Activated T-cell treated with anti-CD3 and anti-CD28 coated beads, Interleukin-2, amount 50 U/mL, for 1 hour (primary cell): Measurements from ENCODE around the gene CAMSAP1.

Experiments
- DNase-seq: peaks from one replicate; pipeline ENCODE4 v3.0.0-alpha.2; 2020

Gene CAMSAP1

DNA sequence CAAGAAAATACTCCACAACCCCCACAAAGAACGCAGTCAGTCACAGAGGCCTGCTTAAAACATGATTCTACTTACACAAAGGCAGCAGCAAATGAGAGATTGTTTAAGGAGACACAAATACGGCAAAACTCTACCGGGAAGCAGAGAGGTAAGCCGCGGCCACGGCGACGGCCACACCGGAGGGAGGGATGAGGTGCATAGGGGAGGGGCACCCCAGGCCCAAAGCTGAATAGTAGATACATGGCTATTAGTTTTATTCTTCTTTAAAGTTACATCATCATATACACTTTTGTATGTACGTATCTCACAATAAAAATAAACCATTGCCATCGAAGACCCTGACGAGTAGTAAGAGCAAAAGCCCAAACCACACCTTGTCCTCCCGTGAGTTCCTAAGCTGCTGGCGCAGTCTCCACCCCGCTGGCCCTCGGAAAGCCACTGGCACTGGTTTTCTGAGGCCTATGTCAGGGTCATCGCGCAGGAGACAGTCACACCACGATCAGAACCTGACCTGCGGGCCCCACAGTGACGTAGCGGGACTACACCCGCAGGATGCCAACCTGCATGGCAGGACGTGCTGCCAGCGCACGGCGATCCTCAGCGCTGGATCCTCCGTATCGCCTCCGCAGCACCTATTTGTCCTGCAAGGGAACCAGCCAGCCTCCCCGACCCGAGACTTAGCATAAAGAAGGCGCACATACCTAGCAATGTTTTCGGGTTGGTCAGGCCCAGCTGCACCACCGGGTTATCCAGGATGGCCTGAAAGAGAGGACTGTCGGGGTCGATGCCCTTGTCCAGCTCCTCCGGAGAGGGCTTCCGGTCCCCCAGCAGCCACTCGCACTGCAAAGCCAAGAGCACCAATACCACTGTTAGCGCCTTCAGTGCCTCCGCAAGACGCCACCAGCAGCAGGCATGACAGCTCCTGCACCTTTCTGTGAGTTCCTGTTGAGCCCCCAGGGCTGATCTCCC is 30.5 kb upstream of the CAMSAP1 start:
- no peak for DNase-seq

DNA sequence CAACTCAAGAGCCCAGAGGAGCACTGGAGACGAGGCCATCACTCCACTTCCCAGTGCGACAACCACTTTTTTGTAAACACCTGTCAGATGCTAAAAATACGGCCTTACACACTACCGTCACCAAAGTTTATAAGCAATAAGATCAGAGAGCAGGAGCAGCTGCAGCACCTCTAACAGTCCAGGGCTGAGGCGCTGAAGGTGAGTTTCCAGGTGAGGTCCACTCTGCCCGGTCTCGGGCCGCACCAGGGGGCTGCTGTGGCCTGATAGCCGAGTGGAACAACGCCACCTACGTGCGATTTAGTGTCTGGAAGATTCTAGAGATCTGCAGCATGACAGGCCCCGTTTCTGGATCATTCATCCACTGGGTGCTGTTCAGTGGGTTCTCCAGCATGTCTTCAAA is 25.8 kb upstream of the CAMSAP1 start:
- DNase-seq: no peak

DNA sequence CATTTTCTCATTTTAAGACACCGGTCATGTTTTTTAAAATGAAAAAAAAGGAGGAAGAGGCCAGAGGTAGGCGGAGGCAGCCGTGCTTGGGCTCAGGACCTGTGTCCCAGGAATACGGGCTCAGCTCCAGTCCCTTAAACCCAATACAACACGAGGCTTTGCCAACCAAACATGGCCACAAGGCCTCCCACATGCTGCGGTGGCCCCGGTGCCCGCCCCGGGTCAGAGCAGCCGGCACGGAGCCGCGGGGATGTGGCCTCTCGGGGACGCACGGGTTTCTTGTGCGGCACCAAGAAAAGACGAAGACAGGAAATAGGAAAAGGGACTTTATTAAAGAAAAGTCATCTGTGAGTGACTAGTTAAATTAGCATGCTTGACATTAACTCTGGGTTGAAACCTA is 25.3 kb upstream of the CAMSAP1 start:
- no peak for DNase-seq

DNA sequence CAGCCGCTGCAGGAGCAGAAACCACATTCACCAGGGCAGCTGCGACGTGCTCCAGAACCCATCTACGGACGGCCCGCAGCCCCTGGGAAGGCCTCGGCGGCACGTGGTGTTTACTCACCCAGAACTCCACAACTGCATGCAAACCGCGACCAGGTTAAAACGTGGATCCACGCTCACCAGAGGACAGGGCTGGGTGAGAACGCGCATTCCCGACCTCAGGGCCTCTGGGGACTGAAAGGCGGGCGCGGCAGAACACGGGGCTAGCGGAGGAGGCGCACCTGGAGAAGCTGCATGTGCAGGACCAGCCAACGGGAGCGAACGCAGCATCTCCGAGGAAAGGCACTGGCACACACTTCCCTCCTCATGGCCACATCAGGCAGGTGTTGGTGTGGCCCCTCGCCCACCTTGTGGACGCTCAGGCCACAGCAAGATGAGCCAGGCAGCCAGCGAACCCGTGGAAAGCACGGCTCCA is 24.0 kb upstream of the CAMSAP1 start:
- no peak for DNase-seq

DNA sequence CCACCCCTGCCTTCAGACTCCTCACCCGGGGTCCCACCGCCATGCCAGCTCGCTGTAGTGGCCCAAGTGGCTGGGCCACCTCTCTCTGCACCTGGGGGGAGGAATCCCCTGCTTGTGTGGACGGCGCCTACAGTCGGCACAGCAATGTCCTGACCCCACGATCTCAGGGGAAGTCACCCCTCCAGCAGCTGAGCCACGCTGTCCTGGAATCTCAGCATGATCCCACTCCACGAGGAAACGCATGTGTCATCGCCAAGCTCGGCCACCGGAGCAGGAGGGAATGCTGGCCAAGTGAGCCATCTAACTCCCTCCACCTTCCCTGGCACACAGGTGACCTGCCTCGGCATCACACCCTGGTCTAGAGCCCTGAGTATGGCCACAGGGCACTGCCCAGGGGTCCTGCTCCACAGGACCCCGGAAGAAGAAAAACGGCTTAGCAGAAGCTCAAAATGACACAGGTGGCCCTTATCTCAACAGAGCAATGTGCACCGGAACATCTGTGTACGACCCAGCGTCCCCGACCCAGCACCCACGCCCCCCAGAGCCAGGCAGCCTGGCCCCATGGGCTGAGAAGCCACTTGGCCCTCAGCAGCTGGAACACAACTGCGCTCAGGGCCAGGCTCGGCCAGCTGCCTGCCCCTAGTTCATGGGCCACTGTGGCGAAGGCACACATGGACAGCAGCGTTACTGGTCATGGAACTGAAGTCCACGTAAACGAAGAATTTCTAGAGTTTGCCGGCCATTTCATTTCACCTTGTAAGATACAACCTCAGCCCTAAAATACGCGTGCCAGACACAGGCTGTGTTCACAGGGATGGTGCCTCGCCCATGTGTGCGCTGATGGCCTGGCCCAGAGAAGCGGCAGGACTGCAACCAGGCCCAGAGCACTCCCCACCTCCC is 23.4 kb upstream of the CAMSAP1 start:
- no peak for DNase-seq

DNA sequence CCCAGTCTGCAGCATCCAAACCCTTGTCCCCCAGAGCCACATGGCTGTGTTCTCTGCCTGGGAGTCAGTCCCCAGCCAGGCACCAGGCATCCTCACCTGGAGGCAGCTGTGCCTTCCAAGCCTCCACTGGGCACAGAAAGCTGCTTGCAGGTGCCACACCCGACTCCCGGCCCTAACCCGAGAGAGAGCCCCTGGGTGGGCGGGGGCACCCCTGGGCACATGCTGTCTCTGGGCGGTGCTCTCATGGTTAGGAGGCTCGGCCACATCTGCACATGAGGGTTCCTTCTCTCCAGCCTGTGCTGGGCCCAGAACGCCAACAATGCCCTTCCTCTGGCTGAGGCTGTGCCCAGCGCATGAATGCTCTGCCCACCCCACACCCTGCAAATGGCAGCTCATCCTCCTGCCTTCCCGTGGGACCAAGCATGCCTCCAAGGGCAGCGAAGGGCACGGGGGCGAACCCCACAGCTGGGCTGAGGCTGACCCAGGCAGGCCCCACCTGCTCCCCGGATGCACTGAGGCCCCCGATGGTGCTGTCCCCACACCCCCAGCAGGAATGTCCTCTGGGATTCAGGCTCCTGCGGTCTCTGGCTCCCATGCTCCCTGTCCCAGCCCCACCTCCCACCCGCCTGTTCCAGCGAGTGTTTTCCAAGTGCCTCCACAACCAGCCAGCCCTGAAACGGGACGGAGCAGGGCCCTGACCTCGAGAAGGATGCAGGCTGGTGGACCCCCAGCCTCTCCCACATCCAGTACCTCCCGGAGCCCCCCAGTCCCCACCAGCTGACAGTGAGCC is 22.5 kb upstream of the CAMSAP1 start:
- DNase-seq: no peak

DNA sequence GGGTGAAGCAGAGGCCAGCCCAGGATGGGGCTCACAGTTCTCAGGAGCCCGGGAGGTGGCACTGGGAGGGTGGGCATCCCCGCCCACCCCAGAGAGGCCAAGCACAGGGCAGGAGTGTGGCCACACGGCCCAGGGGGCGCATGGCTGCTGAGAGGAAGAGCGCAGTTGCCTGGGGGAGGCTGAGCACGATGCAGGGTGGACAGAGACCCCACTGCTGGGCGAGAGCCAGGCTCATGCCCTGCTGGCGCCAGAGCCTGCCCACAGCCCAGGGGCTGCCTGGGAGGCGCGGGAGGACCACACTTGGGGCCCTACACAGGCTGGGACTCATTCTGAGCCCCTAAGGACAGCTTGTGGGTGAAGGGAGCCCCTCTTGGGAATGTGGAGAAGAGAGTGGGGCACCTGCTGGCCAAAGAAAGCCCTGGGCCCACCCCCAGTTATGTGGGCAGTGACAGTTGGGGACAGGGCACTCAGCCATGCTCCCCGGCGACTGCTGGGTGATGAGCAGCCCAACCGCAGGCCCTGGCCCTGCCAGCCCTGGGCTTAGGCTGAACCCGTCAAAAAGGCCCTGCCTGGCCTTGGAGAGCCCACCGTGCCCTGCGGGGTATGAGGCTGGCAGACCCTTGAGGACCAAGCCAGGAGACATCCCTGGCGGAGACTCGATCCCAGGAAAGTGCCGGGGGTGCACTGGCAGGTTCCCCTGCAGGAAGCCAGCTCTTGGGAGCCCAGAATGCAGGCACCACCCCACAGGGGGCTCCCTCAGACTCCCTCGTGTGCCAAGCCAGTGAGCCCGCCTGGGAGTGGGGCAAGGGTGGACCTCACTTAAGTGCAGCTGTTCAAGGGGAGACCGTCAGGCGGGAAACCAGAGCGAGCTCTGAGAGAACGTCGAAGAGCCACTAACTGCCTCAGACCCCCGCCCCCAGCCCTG is 21.6 kb upstream of the CAMSAP1 start:
- no peak for DNase-seq

DNA sequence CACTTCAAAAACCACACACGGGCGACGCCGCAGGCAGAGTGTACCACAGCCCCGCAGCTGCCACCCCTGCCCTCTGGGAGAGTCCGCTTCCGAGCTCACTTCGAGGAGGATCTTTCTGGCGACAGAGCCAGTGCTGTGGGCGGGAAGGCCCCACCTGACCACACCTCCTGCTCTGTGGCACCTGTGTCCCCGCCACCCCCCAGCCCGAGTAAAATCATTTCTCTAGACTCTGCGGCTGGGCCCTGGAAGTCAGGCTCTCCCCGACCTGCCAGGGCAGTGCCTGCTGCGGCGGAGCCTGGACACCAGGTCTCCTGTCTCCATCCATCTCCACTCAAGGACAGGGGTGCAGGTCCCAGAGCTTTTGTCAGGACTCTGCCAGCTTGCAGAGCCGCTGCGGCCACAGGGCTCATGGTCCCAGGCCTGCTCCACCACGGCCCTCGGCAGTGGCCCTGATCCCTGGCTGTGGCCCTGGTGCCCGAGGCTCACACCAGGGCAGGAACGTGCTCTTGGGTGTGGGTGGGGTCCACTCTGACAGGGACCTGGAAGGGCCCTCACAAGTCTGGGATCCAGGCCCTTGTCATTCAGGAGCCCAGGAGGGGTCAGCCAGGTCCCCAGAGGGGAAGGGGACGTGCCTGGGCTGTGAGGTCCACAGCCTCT is 20.9 kb upstream of the CAMSAP1 start:
- no peak for DNase-seq

DNA sequence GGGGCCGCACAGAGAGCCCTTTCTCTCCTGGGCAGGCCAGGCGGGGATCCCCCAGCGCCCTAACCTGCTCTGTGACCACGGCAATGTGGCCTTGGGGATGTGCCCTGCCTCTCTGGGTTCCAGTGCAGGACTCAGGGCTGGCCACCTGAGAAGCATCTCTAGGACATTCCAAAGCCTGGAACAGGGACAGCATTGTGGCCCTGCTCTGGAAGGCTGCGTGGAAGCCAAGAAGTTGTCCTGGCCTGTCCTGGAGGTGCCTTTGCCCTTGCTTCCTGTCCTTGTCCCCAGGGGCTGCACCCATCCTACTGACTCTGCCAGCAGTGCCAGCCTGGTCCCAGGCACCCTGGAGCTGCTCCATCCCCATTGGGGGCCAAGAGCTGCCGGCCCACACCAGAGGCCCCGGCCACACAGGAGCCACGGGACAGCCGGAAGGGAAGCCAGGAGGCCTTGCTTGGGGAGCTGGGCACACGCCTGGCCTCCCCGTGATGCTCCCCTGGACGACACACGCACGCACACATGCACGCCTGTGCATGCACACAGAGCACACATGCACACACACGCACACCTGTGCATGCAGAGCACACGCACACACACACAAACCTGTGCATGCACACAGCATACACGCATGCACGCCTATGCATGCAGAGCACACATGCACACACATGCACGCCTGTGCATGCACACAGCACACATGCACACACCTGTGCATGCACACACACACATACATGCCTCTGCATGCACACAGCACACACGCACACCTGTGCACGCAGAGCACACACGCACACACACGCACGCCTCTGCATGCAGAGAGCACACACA is 20.1 kb upstream of the CAMSAP1 start:
- no peak for DNase-seq

DNA sequence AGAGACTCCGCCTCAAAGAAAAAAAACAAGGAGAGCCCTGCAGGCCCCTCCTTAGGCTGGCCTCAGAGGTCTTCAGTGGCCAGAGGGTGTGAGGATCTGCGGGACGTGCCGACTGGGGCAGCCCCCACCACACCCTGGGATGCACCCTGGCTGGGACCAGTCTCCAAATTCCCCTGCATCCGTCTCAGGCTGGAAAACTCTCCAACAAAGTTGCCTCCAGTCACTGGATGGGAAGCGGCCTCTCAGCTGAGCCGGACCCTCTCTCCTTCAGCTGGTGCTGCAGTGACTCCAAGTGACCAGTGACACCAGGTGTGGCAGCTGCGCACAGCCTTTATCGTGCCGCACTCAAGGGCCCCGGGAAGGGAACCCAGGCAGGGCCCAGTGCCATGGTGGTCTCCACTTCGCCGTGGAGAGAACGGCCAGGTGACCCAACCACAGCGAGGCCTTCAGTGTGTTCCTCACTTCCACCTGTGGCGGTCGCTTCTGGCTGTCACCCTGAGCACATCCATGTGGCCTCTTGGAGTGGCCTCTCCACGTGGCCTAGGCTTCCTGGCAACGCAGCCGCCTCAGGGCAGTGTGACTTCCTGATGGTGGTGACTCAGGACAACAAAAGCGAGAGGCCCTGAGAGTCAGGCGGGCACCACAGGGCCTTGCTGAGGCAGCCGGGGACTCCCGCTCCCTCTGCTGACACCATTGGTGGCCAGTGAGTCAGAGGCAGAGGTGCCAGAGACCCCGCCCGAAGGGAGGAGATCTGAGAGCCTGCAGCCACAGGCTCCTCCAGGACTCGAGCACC is 19.3 kb upstream of the CAMSAP1 start:
- no peak for DNase-seq

DNA sequence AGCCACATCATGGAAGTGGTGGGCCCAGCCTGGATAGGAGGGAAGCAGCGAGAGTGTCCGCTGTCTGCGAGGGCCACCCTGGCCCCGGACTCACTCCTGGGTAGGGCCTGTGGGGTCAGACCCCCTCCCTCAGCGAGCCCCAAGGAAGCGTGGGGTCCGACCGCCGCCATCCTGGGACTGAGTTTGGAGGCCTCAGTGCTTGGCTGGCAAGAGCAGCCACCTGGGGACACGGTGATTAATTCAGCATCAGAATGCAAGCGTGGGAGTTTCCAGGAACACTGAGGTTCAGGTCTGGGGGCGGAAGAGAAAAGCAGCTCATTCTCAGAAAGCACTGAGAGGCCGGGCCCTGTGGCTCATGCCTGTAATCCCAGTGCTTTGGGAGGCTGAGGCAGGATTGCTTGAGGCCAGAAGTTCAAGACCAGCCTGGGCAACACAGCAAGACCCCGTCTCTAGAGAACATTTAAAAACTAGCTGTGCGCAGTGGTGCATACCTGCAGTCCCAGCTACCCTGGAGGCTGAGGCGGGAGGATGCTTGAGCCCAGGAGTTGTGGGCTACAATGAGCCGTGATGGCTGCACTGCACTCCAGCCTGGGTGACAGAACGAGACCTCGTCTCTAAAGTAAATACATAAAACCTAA is 18.3 kb upstream of the CAMSAP1 start:
- no peak for DNase-seq

DNA sequence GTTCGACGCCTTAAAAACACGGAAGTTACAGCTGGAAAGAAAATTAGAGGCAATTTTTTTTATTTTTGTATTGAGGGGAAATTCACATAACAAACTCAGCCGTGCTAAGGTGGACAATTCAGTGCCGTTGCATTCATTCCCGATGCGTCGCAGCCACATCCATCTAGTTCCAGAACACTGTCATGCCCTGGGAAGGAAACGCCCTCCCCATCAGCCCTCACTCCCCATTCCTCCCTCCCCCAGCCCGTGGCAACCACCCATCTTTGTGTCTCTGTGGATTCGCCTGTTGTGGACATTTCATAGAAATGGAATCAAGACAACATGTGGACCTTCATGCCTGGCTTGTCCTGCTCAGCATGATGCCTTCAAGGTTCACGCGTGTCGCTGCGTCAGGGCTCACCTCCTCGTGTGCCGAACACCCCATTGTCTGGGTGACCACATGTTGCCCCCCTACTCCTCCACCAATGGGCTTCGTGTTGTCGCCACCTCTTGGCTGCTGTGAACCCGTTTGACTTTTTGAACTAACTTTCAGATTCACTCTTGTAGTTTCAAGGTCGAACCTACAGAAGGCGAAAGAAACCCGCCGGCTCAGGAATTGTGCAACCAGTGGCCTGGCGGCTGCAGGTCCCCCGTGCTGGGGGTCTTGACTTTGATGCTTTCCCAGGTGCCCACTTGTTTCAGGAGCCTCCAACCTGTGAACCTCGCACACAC is 17.4 kb upstream of the CAMSAP1 start:
- DNase-seq: no peak

DNA sequence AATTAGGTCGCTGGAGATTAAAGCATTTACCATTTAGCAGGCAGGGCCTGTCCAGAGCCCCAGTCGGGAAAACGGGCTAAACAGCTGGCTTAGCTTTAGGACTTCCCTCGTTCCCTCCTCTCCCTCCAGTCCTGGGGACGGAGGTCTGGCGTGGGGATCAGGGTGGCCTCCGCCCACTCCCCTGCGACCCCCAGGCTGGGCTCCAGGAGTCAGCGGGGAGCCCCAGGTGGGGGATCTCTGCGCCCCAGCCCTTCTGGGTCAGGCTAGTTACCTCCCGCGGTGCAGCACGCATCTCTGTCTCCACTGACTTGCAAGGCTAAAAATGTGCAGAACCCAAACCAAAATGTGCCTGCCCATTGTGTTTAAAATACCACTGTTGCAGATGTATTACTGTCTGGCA is 16.2 kb upstream of the CAMSAP1 start:
- DNase-seq: no peak

DNA sequence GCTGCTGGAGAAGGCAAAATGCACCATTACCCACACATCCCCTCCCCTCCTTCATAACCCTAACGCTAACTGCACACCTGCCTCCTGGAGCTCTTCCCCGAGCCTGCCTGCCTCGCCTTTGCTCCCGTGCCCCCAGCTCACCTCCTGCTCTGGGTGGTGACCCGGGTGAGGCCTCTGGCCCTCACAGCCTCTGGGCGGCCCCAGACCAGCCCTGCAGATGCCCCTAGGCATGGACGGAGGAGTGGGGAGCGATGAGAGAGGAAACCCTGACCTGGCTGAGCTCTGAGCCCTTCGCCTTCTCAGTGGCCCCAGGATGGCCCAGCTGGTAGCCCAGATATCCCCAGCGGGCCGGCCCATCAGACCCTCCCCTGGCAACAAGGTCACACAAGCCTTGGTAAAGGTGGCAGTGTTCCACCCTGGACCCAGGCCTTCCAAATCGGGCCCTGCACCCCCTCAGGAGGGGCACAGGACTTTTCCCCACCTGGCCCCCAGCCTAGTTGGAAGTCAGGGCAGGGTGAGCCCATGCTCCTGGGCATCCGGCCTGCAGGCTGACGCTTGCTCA is 14.5 kb upstream of the CAMSAP1 start:
- DNase-seq: no peak

DNA sequence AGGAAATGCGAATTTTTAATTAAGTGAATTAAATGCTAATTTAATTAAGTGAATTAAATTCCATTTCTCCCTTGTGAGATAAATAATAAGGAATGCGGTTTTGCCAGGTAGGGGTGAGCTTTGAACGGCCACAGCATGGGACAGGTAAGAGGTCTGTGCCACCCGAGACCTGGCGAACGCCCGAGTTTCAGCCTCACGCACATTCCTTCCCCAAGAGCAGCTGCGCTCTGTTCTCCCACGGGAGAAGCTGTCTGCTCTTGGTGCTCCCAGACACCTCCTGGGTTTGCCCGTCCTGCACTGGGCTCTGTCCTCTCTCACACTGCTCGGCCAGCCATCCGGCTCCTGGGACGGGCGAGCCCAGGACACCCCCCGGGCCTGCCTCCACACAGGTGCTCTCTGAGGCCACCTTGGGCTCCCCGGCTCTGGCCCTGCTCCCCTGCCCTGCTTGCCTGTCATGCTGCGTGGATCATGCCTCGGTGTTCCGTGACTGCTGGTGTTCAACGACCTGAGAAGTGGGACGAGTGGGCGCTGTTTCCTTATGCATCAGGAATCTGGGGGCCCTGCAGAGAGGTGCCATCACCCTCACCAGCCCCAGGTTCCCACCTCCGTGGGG is 13.7 kb upstream of the CAMSAP1 start:
- DNase-seq: no peak

DNA sequence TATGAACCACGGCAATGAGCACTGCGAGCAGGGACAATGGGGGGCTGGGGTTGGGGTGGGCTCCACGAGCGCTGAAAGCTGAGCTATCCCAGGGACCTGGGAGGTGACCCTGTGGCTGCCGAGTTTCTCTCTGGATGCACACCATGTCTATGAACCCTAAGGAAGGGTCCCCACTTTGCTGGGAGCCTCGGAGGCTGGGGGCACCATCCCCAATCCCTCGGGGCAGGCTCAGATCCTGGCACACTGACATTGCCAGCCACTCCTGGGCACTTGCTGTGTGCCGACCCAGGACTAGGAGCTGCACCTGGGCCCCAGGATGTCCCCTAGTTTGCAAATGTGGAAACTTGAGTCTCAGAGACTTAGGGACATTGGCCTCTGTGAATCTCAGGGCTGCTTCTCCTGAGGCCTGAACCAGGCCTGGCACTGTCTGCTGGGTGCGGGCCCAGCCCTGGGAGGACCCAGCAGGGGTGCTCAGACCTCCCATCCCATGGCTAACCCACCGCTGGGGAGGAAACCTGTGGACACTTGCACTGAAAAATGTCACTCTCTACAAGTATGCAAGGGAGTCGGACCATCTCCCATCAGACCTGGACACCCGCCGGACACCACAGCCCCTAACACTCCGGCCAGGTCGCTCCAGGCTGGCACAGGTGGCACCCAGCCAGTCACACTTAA is 13.0 kb upstream of the CAMSAP1 start:
- no peak for DNase-seq
